ENCODE data around the gene TDRD10. TPM values are rescaled to one million over a fixed set of nuclear protein-coding genes. Genes with fewer than 3 reads are reported as not detected.

Gene TDRD10
- total RNA-seq, 2 donors from 2014 or later = 1.1 to 28.0 TPM

- no peak for TF ChIP-seq CTCF (IDR thresholded peaks at IDR 0.05)
- Histone ChIP-seq H3K36me3 (peaks cover 26% of the 10 kb centered on the region), H3K9me3 (no peaks in the 10 kb centered on the region), H3K4me3 (peak within 1 kb of the TSS; percentile 92), H3K4me1 (ENCODE audit: control insufficient read depth in 1 of 2, low read depth in 2 of 2) (peaks cover 12 to 25% of the 10 kb centered on the region in 2 donors), H3K27ac (peak within 1 kb of the TSS; percentile 72 to 92), H3K27me3 (replicated peaks; ENCODE audit: insufficient read depth) (no peaks in the 10 kb centered on the region)
- ATAC-seq (ENCODE audit: insufficient number of reproducible peaks, low FRiP score, low read depth) (no peak), DNase-seq (ENCODE audit: low spot score) (no peak)
These were observed 56.1 kb downstream of the TDRD10 start, which contains the start of gene UBE2Q1 for GRCh38 chr1:154557939-154558719. TSS of gene UBE2Q1 (minus strand) at chr1:154558662. CDS start at chr1:154558553, 109 bp downstream.

GRCh38 chr1:154558720-154559465 is 56.9 kb downstream of the TDRD10 start:
- peak; percentile 90 for ATAC-seq (ENCODE audit: insufficient number of reproducible peaks, low FRiP score, low read depth)
- peak overlapping the region; percentile 92 for H3K4me3 ChIP-seq
- H3K36me3 ChIP-seq = peaks cover 19% of the 10 kb centered on the region
- H3K27me3 ChIP-seq (replicated peaks; ENCODE audit: insufficient read depth) = no peaks in the 10 kb centered on the region
- TF ChIP-seq CTCF (IDR thresholded peaks at IDR 0.05) = no peak
- H3K27ac ChIP-seq = peak overlapping the region; percentile 70 to 92
- H3K9me3 ChIP-seq = no peaks in the 10 kb centered on the region
- peaks cover 12 to 25% of the 10 kb centered on the region in 2 donors for H3K4me1 ChIP-seq (ENCODE audit: control insufficient read depth in 1 of 2, low read depth in 2 of 2)
- peak; percentile 97 for DNase-seq (ENCODE audit: low spot score)

- ATAC-seq (ENCODE audit: insufficient number of reproducible peaks, low FRiP score, low read depth) = peak; percentile 57
- Histone ChIP-seq H3K27ac (peak overlapping the region; percentile 70 to 92), H3K4me1 (ENCODE audit: control insufficient read depth in 1 of 2, low read depth in 2 of 2) (peaks cover 12 to 25% of the 10 kb centered on the region in 2 donors), H3K27me3 (replicated peaks; ENCODE audit: insufficient read depth) (no peaks in the 10 kb centered on the region), H3K36me3 (peaks cover 12% of the 10 kb centered on the region), H3K4me3 (peak overlapping the region; percentile 92), H3K9me3 (no peaks in the 10 kb centered on the region)
- peak; percentile 60 for DNase-seq (ENCODE audit: low spot score)
- peak; percentile 93 for TF ChIP-seq CTCF (IDR thresholded peaks at IDR 0.05)
These were observed 57.5 kb downstream of the TDRD10 start for GRCh38 chr1:154559466-154560044.

GRCh38 chr1:154565876-154566275 is 63.9 kb downstream of the TDRD10 start:
- ATAC-seq (ENCODE audit: insufficient number of reproducible peaks, low FRiP score, low read depth) (no peak), DNase-seq (ENCODE audit: low spot score) (no peak)
- Histone ChIP-seq H3K27ac (no peak overlapping the region), H3K9me3 (no peaks in the 10 kb centered on the region), H3K27me3 (replicated peaks; ENCODE audit: insufficient read depth) (no peaks in the 10 kb centered on the region), H3K4me1 (ENCODE audit: control insufficient read depth in 1 of 2, low read depth in 2 of 2) (peaks cover 3 to 11% of the 10 kb centered on the region in 2 donors), H3K4me3 (no peak overlapping the region), H3K36me3 (no peaks in the 10 kb centered on the region)
- no peak for TF ChIP-seq CTCF (IDR thresholded peaks at IDR 0.05)

Data from thoracic aorta (tissue), 2 donors.